Transverse colon (tissue), 4 donors: ENCODE measurements around the gene CLSTN1. TPM values are rescaled to one million over a fixed set of nuclear protein-coding genes. Genes with fewer than 3 reads are reported as not detected.

ENCODE experiments used
- DNase-seq: peaks from one replicate; pipeline ENCODE4 v3.0.0-alpha.2; 2019
- H3K27ac ChIP-seq, 4 donors: fragments of 200-600 bp; sonication (generic); 2 replicates each; pipeline ENCODE4 v1.5.1; 2016 to 2018; ENCODE audit warnings: inconsistent platforms in 4 of 4
- H3K27me3 ChIP-seq: fragments of 200-600 bp; sonication (generic); 2 replicates; pipeline ENCODE4 v1.5.1; 2017; ENCODE audit warnings: inconsistent platforms
- H3K36me3 ChIP-seq, 4 donors: fragments of 200-600 bp; sonication (generic); 2 replicates each; pipeline ENCODE4 v1.5.1; 2017 to 2019; ENCODE audit warnings: inconsistent platforms in 4 of 4
- H3K4me1 ChIP-seq, 4 donors: fragments of 200-600 bp; sonication (generic); 2 replicates each; pipeline ENCODE4 v1.5.1; 2017 to 2020; ENCODE audit warnings: inconsistent platforms in 4 of 4
- H3K4me3 ChIP-seq, 4 donors: fragments of 200-600 bp; sonication (generic); 1 replicate in 1 of 4; 2 replicates in 3 of 4; pipeline versions ENCODE4 v1.5.1 to v1.6.1; 2017 to 2019; ENCODE audit warnings: inconsistent platforms in 4 of 4
- H3K9me3 ChIP-seq, 2 donors: fragments of 200-600 bp; sonication (generic); 2 replicates each; pipeline ENCODE4 v1.5.1; 2017 to 2019; ENCODE audit warnings: inconsistent platforms in 2 of 2
- EP300 ChIP-seq: sonication (generic); formaldehyde crosslinking; IDR thresholded peaks from one replicate; pipeline ENCODE4 v1.6.1; 2017; ENCODE audit warnings: antibody characterized with exemption, low read depth
- POLR2A ChIP-seq: fragments of 450-650 bp; IDR thresholded peaks from one replicate; pipeline ENCODE4 v1.6.1; 2016; ENCODE audit warnings: antibody characterized with exemption, mild to moderate bottlenecking, moderate library complexity
- POLR2AphosphoS5 ChIP-seq, 3 donors: sonication (generic); formaldehyde crosslinking; IDR thresholded peaks; one replicate each; pipeline ENCODE4 v1.6.1; 2016; ENCODE audit warnings: antibody characterized with exemption in 3 of 3
- WGBS, 2 donors: methylation state at CpG; one replicate each; pipeline ENCODE4 v1.1.5; 2018; ENCODE audit warnings: low coverage in 1 of 2; 5-methylcytosine and 5-hydroxymethylcytosine counted together
- in situ Hi-C, 4 donors: fragments of 200-750 bp; cut with MboI; loops; one replicate each; pipeline versions ENCODE4 v1.15.0 to v1.15.1; 2017; ENCODE audit warnings: low sequenced_read_pairs in 3 of 4, low pct_ligation_motif_present in 1 of 4, low pct_unique_long_range_greater_than_20kb in 1 of 4
- intact Hi-C: fragments of 100-400 bp; cut with DNase I; formaldehyde crosslinking; loops from one replicate; pipeline ENCODE4 v1.15.1; 2023; ENCODE audit warnings: low total_unique reads
- total RNA-seq, 4 donors: library from RNA; depleted of rRNA; stranded (reverse); fragments of >200 nt; gene quantifications; one replicate each; pipeline ENCODE4 v1.1.0, GENCODE V29; 2016
- TF ChIP-seq, protein P1 (sequence below), 5 experiments: fragments of 200-600 bp in 3 of 5; fragments of 450-650 bp in 2 of 5; sonication (generic) in 3 of 5; IDR thresholded peaks; 1 replicate in 2 of 5; 2 replicates in 3 of 5; pipeline ENCODE4 v1.5.1; 2016 to 2017; ENCODE audit warnings: antibody characterized with exemption in 5 of 5, inconsistent platforms in 3 of 5, mild to moderate bottlenecking in 2 of 5, moderate library complexity in 1 of 5

Gene CLSTN1
- total RNA-seq, 4 donors from 2014 or later: 118 to 191 (median 143) TPM

DNA sequence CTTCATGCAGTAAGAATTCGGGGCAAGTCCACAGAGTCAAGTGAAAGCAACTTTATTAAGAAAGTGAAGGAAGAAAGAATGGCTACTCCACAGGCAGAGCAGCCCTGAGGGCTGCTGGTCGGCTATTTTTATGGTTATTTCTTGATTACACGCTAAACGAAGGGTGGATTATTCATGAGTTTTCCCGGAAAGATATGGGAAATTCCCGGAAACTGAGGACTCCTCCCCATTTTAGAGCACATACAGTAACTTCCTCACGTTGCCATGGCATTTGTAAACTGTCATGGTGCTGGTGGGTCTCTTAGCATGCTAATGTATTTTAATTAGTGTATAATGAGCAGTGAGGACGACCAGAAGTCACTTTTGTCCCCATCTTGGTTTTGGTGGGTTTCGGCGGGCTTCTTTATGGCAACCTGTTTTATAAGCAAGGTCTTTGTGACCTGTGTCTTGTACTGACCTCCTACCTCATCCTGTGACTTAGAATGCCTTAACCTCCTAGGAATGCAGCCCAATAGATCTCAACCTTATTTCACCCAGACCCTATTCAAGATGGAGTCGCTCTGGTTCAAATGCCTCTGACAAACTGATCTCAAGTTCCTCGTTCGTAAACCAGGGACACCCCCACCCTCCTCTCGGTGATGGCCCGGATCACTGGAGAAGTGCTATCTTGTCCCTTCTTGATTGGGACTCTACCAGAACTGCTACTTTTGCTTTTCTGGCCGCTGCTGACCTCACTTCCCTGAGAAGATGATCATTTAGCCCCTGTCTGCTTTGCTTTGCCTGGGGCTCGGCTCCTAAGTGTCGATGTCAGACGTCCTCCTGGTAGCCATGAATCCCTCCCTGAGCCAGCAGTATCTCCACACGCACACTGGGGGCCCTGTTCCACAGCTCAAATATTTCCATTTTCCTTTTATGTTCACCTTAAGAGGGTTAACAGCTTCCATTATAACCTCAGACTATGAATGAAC, 48.8 kb downstream of the CLSTN1 start:
- WGBS, 2 donors: 75 to 86% methylated on average over 11 to 20 of the region's 20 CpGs
- in situ Hi-C loops (no loop called here), intact Hi-C loops (no loop called here)
- H3K36me3 ChIP-seq: peaks cover 0 to 11% (median 0%) of the 10 kb centered on the region in 4 donors
- H3K27me3 ChIP-seq: no peaks in the 10 kb centered on the region
- no peak overlapping the region for H3K27ac ChIP-seq
- no peaks in the 10 kb centered on the region for H3K9me3 ChIP-seq
- TF ChIP-seq POLR2AphosphoS5 (IDR thresholded peaks at IDR 0.05) (no peak), POLR2A (no peak), EP300 (no peak)
- TF ChIP-seq, protein P1, sequence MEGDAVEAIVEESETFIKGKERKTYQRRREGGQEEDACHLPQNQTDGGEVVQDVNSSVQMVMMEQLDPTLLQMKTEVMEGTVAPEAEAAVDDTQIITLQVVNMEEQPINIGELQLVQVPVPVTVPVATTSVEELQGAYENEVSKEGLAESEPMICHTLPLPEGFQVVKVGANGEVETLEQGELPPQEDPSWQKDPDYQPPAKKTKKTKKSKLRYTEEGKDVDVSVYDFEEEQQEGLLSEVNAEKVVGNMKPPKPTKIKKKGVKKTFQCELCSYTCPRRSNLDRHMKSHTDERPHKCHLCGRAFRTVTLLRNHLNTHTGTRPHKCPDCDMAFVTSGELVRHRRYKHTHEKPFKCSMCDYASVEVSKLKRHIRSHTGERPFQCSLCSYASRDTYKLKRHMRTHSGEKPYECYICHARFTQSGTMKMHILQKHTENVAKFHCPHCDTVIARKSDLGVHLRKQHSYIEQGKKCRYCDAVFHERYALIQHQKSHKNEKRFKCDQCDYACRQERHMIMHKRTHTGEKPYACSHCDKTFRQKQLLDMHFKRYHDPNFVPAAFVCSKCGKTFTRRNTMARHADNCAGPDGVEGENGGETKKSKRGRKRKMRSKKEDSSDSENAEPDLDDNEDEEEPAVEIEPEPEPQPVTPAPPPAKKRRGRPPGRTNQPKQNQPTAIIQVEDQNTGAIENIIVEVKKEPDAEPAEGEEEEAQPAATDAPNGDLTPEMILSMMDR (IDR thresholded peaks at IDR 0.05): no peak
- no peak overlapping the region for H3K4me3 ChIP-seq
- H3K4me1 ChIP-seq: peaks cover 0 to 5% (median under 1%) of the 10 kb centered on the region in 4 donors
- no peak for DNase-seq

DNA sequence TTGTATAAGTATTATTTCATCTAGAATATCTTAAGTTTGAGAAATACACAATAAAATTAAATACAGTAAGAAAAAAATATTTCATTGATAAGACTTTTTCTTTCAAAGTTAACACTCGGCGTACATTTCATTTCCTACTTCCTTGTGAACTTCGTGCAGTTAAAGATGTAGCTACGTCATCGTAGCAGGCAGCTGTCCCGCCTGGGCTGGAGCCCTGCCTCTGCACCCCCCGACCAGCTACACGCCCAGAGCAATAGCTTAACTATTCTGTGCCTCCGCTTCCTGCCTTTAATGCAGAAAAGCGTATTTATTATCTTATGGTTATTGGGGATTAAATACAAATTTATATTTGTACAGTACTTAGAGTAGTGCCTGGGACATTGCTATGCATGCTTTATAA, 53.5 kb downstream of the CLSTN1 start:
- in situ Hi-C loops: no loop called here
- H3K27ac ChIP-seq: peak overlapping the region; percentile 21 to 76 (median 68)
- 27 to 55% methylated on average over 5 to 10 of the region's 10 CpGs for WGBS, 2 donors

DNA sequence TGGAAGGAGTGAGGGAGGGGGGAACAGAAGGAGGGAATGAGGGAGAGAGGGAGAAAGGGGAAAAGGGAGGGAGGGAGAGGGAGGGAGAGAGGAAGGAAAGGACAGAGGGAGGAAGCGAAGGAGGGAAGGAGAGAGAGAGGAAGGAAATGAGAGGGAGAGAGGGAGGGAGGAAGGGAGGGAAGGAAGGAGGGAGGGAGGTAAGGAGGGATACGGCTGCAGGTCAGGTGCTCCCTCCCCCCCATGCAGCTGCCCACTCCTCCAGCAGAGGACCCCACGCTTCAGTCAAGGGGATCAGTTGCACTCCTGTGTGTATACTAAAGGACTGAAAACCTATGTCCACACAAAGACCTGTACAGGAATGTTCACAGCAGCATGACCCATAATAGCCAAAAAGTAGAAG, 54.8 kb downstream of the CLSTN1 start:
- intact Hi-C loops: no loop called here
- no peaks in the 10 kb centered on the region for H3K27me3 ChIP-seq
- WGBS, 2 donors: 78 to 81% methylated on average over 3 of the region's 3 CpGs
- H3K9me3 ChIP-seq: no peaks in the 10 kb centered on the region
- no peak overlapping the region for H3K4me3 ChIP-seq
- no peak for TF ChIP-seq EP300
- TF ChIP-seq, protein P1 (IDR thresholded peaks at IDR 0.05): no peak
- no peak for TF ChIP-seq POLR2A
- no peak for TF ChIP-seq POLR2AphosphoS5 (IDR thresholded peaks at IDR 0.05)
- in situ Hi-C loops: no loop called here
- peaks cover 0 to 11% (median 0%) of the 10 kb centered on the region in 4 donors for H3K36me3 ChIP-seq
- DNase-seq: no peak
- peaks cover 0 to 18% (median 8%) of the 10 kb centered on the region in 4 donors for H3K4me1 ChIP-seq
- peak overlapping the region in 3 of 4 donors; percentile 62 to 76 (median 74) for H3K27ac ChIP-seq

More for the DNA sequence above, 53.5 kb downstream of the CLSTN1 start:
- no peaks in the 10 kb centered on the region for H3K27me3 ChIP-seq
- peak; percentile 78 for DNase-seq
- H3K9me3 ChIP-seq: no peaks in the 10 kb centered on the region
- peaks cover 0 to 18% (median 8%) of the 10 kb centered on the region in 4 donors for H3K4me1 ChIP-seq
- peaks cover 0 to 11% (median 0%) of the 10 kb centered on the region in 4 donors for H3K36me3 ChIP-seq
- TF ChIP-seq, protein P1 (IDR thresholded peaks at IDR 0.05): no peak
- no peak for TF ChIP-seq POLR2AphosphoS5 (IDR thresholded peaks at IDR 0.05)
- no peak for TF ChIP-seq POLR2A
- TF ChIP-seq EP300: no peak
- no peak overlapping the region for H3K4me3 ChIP-seq
- intact Hi-C loops: no loop called here

DNA sequence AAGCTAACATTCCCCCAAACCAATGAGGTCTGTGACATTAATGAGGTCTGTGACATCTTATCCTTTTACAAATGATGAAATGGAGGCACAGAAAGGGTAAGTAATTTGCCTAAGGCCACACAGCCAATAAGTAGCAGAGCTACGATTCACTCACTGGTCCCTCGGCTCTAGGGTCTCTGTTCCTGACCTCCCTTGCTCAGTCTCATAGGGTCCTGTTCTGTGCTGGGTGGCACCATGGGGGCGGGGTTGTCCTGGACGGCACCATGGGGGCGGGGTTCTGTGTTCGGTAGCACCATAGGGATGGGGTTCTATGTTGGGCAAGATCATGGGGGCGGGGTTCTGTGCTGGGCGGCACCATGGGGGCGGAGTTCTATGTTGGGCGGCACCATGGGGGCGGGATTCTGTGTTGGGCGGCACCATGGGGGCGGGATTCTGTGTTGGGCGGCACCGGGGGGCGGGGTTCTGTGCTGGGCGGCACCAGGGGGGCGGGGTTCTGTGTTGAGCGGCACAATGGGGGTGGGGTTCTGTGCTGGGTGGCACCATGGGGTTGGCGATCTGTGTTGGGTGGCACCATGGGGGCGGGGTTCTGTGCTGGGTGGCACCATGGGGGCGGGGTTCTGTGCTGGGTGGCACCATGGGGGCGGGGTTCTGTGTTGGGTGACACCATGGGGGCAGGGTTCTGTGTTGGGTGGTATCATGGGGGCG, 55.6 kb downstream of the CLSTN1 start:
- no peak for TF ChIP-seq POLR2AphosphoS5 (IDR thresholded peaks at IDR 0.05)
- 92 to 100% methylated on average over 2 to 18 of the region's 24 CpGs for WGBS, 2 donors
- Histone ChIP-seq H3K4me3 (no peak overlapping the region), H3K27me3 (no peaks in the 10 kb centered on the region), H3K9me3 (no peaks in the 10 kb centered on the region), H3K36me3 (peaks cover 0 to 9% (median 0%) of the 10 kb centered on the region in 4 donors), H3K27ac (no peak overlapping the region), H3K4me1 (peaks cover 0 to 18% (median 8%) of the 10 kb centered on the region in 4 donors)
- in situ Hi-C loops (no loop called here), intact Hi-C loops (no loop called here)
- peak; percentile 32 for DNase-seq
